Endodermal cell (in vitro differentiated cells): Measurements from ENCODE around the gene LIG3. TPM values are rescaled to one million over a fixed set of nuclear protein-coding genes. Genes with fewer than 3 reads are reported as not detected.

Source experiments
- DNase-seq: peaks from one replicate; pipeline ENCODE4 v3.0.0-alpha.2; 2017
- H3K27ac ChIP-seq: 2 replicates; pipeline ENCODE4 v1.5.1; 2013; ENCODE audit warnings: mild to moderate bottlenecking, low read depth, low read length, moderate library complexity
- H3K27me3 ChIP-seq: 2 replicates; pipeline ENCODE4 v1.6.1; 2013; ENCODE audit warnings: mild to moderate bottlenecking, low read length, moderate library complexity; ENCODE audit not compliant: insufficient read depth, control insufficient read depth, poor library complexity, severe bottlenecking
- H3K36me3 ChIP-seq: 2 replicates; pipeline ENCODE4 v1.7.0; 2013; ENCODE audit warnings: mild to moderate bottlenecking, low read length, moderate library complexity; ENCODE audit not compliant: control insufficient read depth, insufficient read depth
- H3K4me1 ChIP-seq: one replicate; pipeline ENCODE4 v1.7.0; 2013; ENCODE audit warnings: low read length; ENCODE audit not compliant: control insufficient read depth, insufficient read depth
- H3K4me3 ChIP-seq: 2 replicates; pipeline ENCODE4 v1.5.1; 2013; ENCODE audit warnings: mild to moderate bottlenecking, low read length, moderate library complexity
- H3K9ac ChIP-seq: 2 replicates; pipeline ENCODE4 v1.6.1; 2013; ENCODE audit warnings: mild to moderate bottlenecking, low read length, moderate library complexity; ENCODE audit not compliant: poor library complexity, severe bottlenecking; ENCODE audit errors: extremely low read depth
- H3K9me3 ChIP-seq: 2 replicates; pipeline ENCODE4 v1.6.1; 2013; ENCODE audit warnings: mild to moderate bottlenecking, low read length, moderate library complexity; ENCODE audit not compliant: control insufficient read depth
- H3K27ac Mint-ChIP-seq: 2 replicates; pipeline ENCODE4 v1.8.0; 2020; ENCODE audit warnings: mixed read lengths
- H3K27me3 Mint-ChIP-seq: 2 replicates; pipeline ENCODE4 v1.8.0; 2021; ENCODE audit warnings: mild to moderate bottlenecking, mixed read lengths; ENCODE audit not compliant: insufficient read depth
- H3K36me3 Mint-ChIP-seq: 2 replicates; pipeline ENCODE4 v1.8.0; 2020; ENCODE audit warnings: low read depth, mixed read lengths
- H3K4me1 Mint-ChIP-seq: 2 replicates; pipeline ENCODE4 v1.8.0; 2020; ENCODE audit warnings: mixed read lengths
- H3K4me3 Mint-ChIP-seq: 2 replicates; pipeline ENCODE4 v1.8.0; 2020; ENCODE audit warnings: mild to moderate bottlenecking, moderate library complexity, mixed read lengths
- H3K9me3 Mint-ChIP-seq: 2 replicates; pipeline ENCODE4 v1.8.0; 2020; ENCODE audit warnings: mild to moderate bottlenecking, mixed read lengths
- WGBS, 2 experiments: methylation state at CpG; one replicate each; pipeline versions ENCODE4 v1.1.5 to v1.1.7; 2013; ENCODE audit warnings: missing lambda C conversion rate in 2 of 2, mixed read lengths in 1 of 2; ENCODE audit not compliant: insufficient coverage in 1 of 2, insufficient read length in 1 of 2; 5-methylcytosine and 5-hydroxymethylcytosine counted together
- total RNA-seq, 2 donors: library from RNA; stranded (reverse); fragmentation: NEBNext Ultra II Directional in 1 of 2; extraction: Animal tissue kit (Norgen Biotek cat#: 25700) in 1 of 2; gene quantifications; 2 replicates in 1 of 2; 3 replicates in 1 of 2; pipeline ENCODE4 v1.2.1, GENCODE V29; 2021
- TF ChIP-seq, protein P1 (sequence below): fragments of 200-600 bp; sonication (generic); conservative IDR thresholded peaks from 2 replicates; pipeline ENCODE4 v1.5.0; 2021; ENCODE audit warnings: antibody characterized with exemption, mild to moderate bottlenecking

Gene LIG3
- total RNA-seq, 2 donors from 2014 or later: 110 to 130 TPM

DNA sequence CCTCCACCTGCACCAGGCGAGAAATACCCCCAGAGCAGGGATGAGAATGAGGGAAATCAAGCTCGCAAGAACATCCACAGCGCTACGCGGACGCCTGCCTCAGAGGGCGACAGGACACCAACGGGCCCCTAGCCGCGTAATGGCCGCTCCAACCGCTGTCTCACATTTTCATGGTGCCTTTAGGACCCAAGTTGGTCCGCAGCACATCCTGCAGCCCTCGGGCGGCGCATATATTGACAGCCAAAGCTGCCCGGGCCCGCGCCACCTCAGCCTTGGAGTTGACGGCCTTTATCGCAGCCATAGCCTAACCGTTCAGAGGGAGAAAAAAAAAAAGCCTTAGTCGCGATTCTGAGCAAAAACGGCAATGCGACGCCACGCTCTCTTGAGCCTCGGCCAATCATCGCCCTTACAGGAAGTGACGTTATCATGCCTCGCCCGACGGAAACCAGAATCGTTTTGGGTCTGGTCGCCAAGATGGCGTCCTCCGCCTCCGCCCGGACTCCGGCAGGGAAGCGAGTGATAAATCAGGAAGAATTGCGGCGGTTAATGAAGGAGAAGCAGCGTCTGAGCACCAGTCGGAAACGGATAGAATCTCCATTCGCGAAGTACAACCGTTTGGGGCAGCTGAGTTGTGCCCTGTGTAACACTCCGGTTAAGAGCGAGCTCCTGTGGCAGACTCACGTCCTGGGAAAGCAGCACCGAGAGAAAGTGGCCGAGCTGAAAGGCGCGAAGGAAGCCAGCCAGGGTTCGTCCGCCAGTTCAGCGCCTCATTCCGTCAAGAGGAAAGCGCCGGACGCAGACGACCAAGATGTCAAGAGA is 19.0 kb upstream of the LIG3 start, which contains the start of the genes CCT6B and ZNF830:
Gene CCT6B, minus strand, starts transcription at position 368 of the 819 bp plus-strand sequence. Its CDS starts 67 bp downstream, at position 301.
Gene ZNF830, plus strand, starts transcription at position 448 of the 819 bp plus-strand sequence. Its CDS starts 27 bp downstream, at position 475.
- H3K4me3 Mint-ChIP-seq: peak within 1 kb of the TSS; percentile 97
- Histone ChIP-seq H3K4me3 (peak within 1 kb of the TSS; percentile 96), H3K36me3 (peaks cover 32% of the 10 kb centered on the region), H3K9ac (peak within 1 kb of the TSS; percentile 92), H3K9me3 (no peaks in the 10 kb centered on the region), H3K27me3 (peaks cover 26% of the 10 kb centered on the region), H3K27ac (peak within 1 kb of the TSS; percentile 85), H3K4me1 (no peaks in the 10 kb centered on the region)
- H3K27ac Mint-ChIP-seq: peak within 1 kb of the TSS; percentile 100
- H3K36me3 Mint-ChIP-seq: peaks cover 11% of the 10 kb centered on the region
- TF ChIP-seq, protein P1, sequence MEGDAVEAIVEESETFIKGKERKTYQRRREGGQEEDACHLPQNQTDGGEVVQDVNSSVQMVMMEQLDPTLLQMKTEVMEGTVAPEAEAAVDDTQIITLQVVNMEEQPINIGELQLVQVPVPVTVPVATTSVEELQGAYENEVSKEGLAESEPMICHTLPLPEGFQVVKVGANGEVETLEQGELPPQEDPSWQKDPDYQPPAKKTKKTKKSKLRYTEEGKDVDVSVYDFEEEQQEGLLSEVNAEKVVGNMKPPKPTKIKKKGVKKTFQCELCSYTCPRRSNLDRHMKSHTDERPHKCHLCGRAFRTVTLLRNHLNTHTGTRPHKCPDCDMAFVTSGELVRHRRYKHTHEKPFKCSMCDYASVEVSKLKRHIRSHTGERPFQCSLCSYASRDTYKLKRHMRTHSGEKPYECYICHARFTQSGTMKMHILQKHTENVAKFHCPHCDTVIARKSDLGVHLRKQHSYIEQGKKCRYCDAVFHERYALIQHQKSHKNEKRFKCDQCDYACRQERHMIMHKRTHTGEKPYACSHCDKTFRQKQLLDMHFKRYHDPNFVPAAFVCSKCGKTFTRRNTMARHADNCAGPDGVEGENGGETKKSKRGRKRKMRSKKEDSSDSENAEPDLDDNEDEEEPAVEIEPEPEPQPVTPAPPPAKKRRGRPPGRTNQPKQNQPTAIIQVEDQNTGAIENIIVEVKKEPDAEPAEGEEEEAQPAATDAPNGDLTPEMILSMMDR: no peak
- no peaks in the 10 kb centered on the region for H3K9me3 Mint-ChIP-seq
- peak; percentile 98 for DNase-seq
- H3K4me1 Mint-ChIP-seq: peaks cover 8% of the 10 kb centered on the region
- WGBS, 2 experiments: 0 to 1% methylated on average over 53 to 65 of the region's 65 CpGs
- peaks cover 35% of the 10 kb centered on the region for H3K27me3 Mint-ChIP-seq

- Mint-ChIP-seq H3K36me3 (no peaks in the 10 kb centered on the region), H3K27ac (no peak overlapping the region), H3K4me3 (no peak overlapping the region), H3K27me3 (no peaks in the 10 kb centered on the region), H3K4me1 (peaks cover 12% of the 10 kb centered on the region), H3K9me3 (no peaks in the 10 kb centered on the region)
- WGBS, 2 experiments: 77% methylated on average over 2 of the region's 2 CpGs; no CpG with 5 or more reads in 1 of the 2 experiments
- H3K27ac ChIP-seq: no peak overlapping the region
- no peaks in the 10 kb centered on the region for H3K9me3 ChIP-seq
- DNase-seq: no peak
- no peak overlapping the region for H3K4me3 ChIP-seq
- H3K9ac ChIP-seq: no peak overlapping the region
- H3K4me1 ChIP-seq: no peaks in the 10 kb centered on the region
- H3K36me3 ChIP-seq: no peaks in the 10 kb centered on the region
- H3K27me3 ChIP-seq: no peaks in the 10 kb centered on the region
- TF ChIP-seq, protein P1: no peak
Observed at GRCh38 chr17:34974179-34974578, 6.1 kb upstream of the LIG3 start.

DNA sequence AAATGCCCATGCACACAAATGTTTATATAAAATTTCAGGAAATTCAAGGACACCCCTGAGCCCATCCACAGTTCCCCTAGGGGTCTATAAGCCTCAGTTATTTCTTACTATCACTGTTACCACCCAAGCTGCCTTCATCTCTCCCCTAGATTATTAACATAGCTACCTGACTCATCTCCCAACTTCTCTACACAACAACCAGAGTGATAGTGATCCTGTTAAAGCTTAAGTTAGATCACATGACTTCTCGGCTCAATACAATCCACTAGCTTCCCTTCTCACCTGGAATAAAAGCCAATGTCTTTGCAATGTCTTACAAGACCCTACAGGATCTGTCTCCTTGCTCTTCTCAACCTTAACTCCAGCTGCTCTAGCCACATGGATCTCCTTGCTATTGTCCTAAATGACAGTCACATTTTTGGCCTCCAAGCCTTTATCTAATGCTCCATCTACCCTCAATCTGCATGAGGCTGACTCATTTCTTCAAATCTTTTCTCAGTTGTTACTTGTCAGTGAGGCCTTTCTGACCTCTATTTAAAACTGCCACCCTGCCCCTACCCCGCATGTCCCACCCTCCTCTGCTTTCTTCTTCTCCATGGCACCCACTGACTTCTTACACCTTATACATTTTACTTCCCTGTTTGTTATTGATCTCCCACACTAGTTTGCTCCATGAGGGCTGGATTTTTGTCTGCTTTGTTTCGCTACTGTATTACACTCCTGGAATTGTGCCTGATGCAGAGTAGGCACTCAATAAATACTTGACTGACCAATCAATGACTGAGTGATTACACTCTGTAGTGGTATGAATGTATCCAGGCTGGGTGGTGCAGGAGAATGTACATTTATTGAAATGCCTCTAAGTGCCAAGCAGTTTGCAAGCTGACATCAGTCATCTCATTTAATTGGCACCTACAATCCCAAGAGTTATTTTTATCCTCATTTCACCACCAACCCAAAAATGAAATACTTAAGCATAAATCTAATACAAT is 5.2 kb upstream of the LIG3 start:
- no peaks in the 10 kb centered on the region for H3K9me3 Mint-ChIP-seq
- no peak overlapping the region for H3K4me3 Mint-ChIP-seq
- 80 to 88% methylated on average over 2 to 3 of the region's 3 CpGs for WGBS, 2 experiments
- peaks cover 18% of the 10 kb centered on the region for H3K4me1 Mint-ChIP-seq
- Histone ChIP-seq H3K4me3 (no peak overlapping the region), H3K27ac (no peak overlapping the region), H3K27me3 (no peaks in the 10 kb centered on the region), H3K36me3 (no peaks in the 10 kb centered on the region), H3K4me1 (no peaks in the 10 kb centered on the region), H3K9me3 (no peaks in the 10 kb centered on the region), H3K9ac (no peak overlapping the region)
- no peaks in the 10 kb centered on the region for H3K36me3 Mint-ChIP-seq
- H3K27me3 Mint-ChIP-seq: no peaks in the 10 kb centered on the region
- TF ChIP-seq, protein P1: no peak
- DNase-seq: no peak
- H3K27ac Mint-ChIP-seq: peak overlapping the region; percentile 10
